SU-DHL-6 (cell line): ENCODE results near the gene BUD13.

Experiments used
- EZH2phosphoT487 ChIP-seq: fragments of 200-600 bp; sonication (generic), shearing (Covaris generic); conservative IDR thresholded peaks from 2 replicates; pipeline ENCODE4 v1.6.1; 2018; ENCODE audit warnings: mild to moderate bottlenecking, antibody characterized with exemption, low read length, moderate library complexity, mixed read lengths
- TF ChIP-seq, protein P1 (sequence below): fragments of 200-600 bp; sonication (generic); IDR thresholded peaks from one replicate; pipeline ENCODE4 v1.5.1; 2017; ENCODE audit warnings: antibody characterized with exemption, mild to moderate bottlenecking, low read length, moderate library complexity; ENCODE audit not compliant: insufficient read depth, poor library complexity, severe bottlenecking

GRCh38 chr11:116776522-116776984 lies 3.8 kb upstream of the BUD13 start:
- TF ChIP-seq, protein P1, sequence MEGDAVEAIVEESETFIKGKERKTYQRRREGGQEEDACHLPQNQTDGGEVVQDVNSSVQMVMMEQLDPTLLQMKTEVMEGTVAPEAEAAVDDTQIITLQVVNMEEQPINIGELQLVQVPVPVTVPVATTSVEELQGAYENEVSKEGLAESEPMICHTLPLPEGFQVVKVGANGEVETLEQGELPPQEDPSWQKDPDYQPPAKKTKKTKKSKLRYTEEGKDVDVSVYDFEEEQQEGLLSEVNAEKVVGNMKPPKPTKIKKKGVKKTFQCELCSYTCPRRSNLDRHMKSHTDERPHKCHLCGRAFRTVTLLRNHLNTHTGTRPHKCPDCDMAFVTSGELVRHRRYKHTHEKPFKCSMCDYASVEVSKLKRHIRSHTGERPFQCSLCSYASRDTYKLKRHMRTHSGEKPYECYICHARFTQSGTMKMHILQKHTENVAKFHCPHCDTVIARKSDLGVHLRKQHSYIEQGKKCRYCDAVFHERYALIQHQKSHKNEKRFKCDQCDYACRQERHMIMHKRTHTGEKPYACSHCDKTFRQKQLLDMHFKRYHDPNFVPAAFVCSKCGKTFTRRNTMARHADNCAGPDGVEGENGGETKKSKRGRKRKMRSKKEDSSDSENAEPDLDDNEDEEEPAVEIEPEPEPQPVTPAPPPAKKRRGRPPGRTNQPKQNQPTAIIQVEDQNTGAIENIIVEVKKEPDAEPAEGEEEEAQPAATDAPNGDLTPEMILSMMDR = no peak
- no peak for TF ChIP-seq EZH2phosphoT487
